HepG2 (cell line): ENCODE results near the gene SLC22A15. TPM values are rescaled to one million over a fixed set of nuclear protein-coding genes. Genes with fewer than 3 reads are reported as not detected.

Experiments used
- ATAC-seq: fragments of 200-7000 bp; cut with Tn5 transposase; 3 replicates; pipeline ENCODE4 v1.9.1; 2020; ENCODE audit warnings: mild to moderate bottlenecking, moderate library complexity
- BruUV-seq: library from RNA; stranded (reverse); fragments of 400-500 nt; replicated peaks from 2 replicates; lab custom pipeline; 2021; lab: Mats Ljungman, UMichigan
- CTCF ChIA-PET: fragments of 300-600 bp; formaldehyde crosslinking; extraction: SDS; loops from one replicate; lab custom pipeline; 2021; ENCODE audit warnings: low total read pairs, inconsistent platforms, low intra/inter-chr PET ratio; lab: Yijun Ruan, JAX
- POLR2A ChIA-PET: fragments of 350-600 bp; sonication (Branson Sonifier 250); formaldehyde crosslinking; loops from one replicate; lab custom pipeline; 2020; ENCODE audit warnings: antibody characterized with exemption, inconsistent platforms; lab: Yijun Ruan, JAX
- DNase-seq: peaks from one replicate; pipeline ENCODE4 v3.0.0-alpha.2; 2015; ENCODE audit warnings: low spot score
- FAIRE-seq: peaks from 3 replicates; lab custom pipeline; 2011; peaks lifted over from hg19 to GRCh38; lab: Jason Lieb, UNC
- H2AFZ ChIP-seq: one replicate; pipeline ENCODE4 v1.6.1; 2011; ENCODE audit warnings: low read length, inconsistent platforms
- H3K27ac ChIP-seq: fragments of 300-600 bp; 3 replicates; pipeline ENCODE4 v1.8.0; 2011; ENCODE audit warnings: mixed run types, mild to moderate bottlenecking, mixed read lengths, low read length, inconsistent platforms; ENCODE audit not compliant: insufficient read depth; ENCODE audit errors: extremely low read length
- H3K27me3 ChIP-seq, 2 experiments: fragments of 200-600 bp in 1 of 2; 2 replicates in 1 of 2; 3 replicates in 1 of 2; pipeline versions ENCODE4 v1.6.0 to v1.8.0; 2011; ENCODE audit warnings: low read length in 2 of 2, mild to moderate bottlenecking in 2 of 2, moderate library complexity in 2 of 2, inconsistent platforms in 1 of 2; ENCODE audit not compliant: insufficient read depth in 2 of 2, control insufficient read depth in 1 of 2
- H3K36me3 ChIP-seq, 2 experiments: fragments of 200-600 bp in 1 of 2; replicated peaks in 1 of 2; 2 replicates in 1 of 2; 3 replicates in 1 of 2; pipeline versions ENCODE4 v1.5.1 to v1.8.0; 2011; ENCODE audit warnings: low read length in 2 of 2, inconsistent platforms in 1 of 2; ENCODE audit not compliant: insufficient read depth in 2 of 2, control insufficient read depth in 1 of 2
- H3K4me1 ChIP-seq: 2 replicates; pipeline ENCODE4 v1.5.1; 2012; ENCODE audit warnings: low read length, inconsistent platforms; ENCODE audit not compliant: insufficient read depth
- H3K4me2 ChIP-seq: 2 replicates; pipeline ENCODE4 v1.6.0; 2011; ENCODE audit warnings: low read depth, low read length, inconsistent platforms
- H3K4me3 ChIP-seq, 3 experiments: fragments of 200-600 bp in 1 of 3; sonication (generic), shearing (Covaris generic) in 1 of 3; replicated peaks in 1 of 3; 2 replicates each; pipeline ENCODE4 v1.5.1; 2011 to 2016; ENCODE audit warnings: low read length in 3 of 3, inconsistent platforms in 2 of 3, low read depth in 2 of 3, mild to moderate bottlenecking in 2 of 3, control low read depth in 1 of 3, mixed read lengths in 1 of 3; ENCODE audit not compliant: insufficient read depth in 1 of 3
- H3K79me2 ChIP-seq: one replicate; pipeline ENCODE4 v1.6.1; 2011; ENCODE audit warnings: low read length, inconsistent platforms; ENCODE audit not compliant: insufficient read depth
- H3K9ac ChIP-seq: 2 replicates; pipeline ENCODE4 v1.6.0; 2011; ENCODE audit warnings: mild to moderate bottlenecking, low read depth, low read length, inconsistent platforms; ENCODE audit not compliant: insufficient read depth
- H3K9me3 ChIP-seq: 2 replicates; pipeline ENCODE4 v1.5.1; 2012; ENCODE audit warnings: mild to moderate bottlenecking, low read length
- H4K20me1 ChIP-seq: 2 replicates; pipeline ENCODE4 v1.6.0; 2011; ENCODE audit warnings: inconsistent platforms, mild to moderate bottlenecking, low read length, moderate library complexity; ENCODE audit not compliant: insufficient read depth
- ARID3A ChIP-seq: IDR thresholded peaks from 2 replicates; pipeline ENCODE4 v1.6.1; 2012; ENCODE audit warnings: low read depth, low read length, improper control_type of control experiment
- ARNT2 ChIP-seq: sonication (generic); formaldehyde crosslinking; IDR thresholded peaks from 2 replicates; pipeline ENCODE4 v1.8.0; 2022; ENCODE audit warnings: mild to moderate bottlenecking, low read depth, missing genetic modification reagents, moderate library complexity
- ELF3 ChIP-seq: IDR thresholded peaks from 2 replicates; pipeline ENCODE4 v1.6.1; 2016; ENCODE audit warnings: missing genetic modification reagents, missing compliant biosample characterization
- ELF4 ChIP-seq: sonication (generic); formaldehyde crosslinking; IDR thresholded peaks from 2 replicates; pipeline ENCODE4 v1.5.0; 2020; ENCODE audit warnings: missing genetic modification reagents, mild to moderate bottlenecking, moderate library complexity, borderline replicate concordance
- EP300 ChIP-seq, 3 experiments: sonication (generic) in 1 of 3; formaldehyde crosslinking in 1 of 3; IDR thresholded peaks; 2 replicates each; pipeline versions ENCODE4 v1.5.1 to v1.6.1; 2011 to 2020; ENCODE audit warnings: low read depth in 2 of 3, low read length in 2 of 3, borderline replicate concordance in 1 of 3, improper control_type of control experiment in 1 of 3, mild to moderate bottlenecking in 1 of 3, missing genetic modification reagents in 1 of 3, moderate library complexity in 1 of 3
- FOXA1 ChIP-seq, 2 experiments: fragments of 450-650 bp in 1 of 2; sonication (generic) in 1 of 2; formaldehyde crosslinking in 1 of 2; IDR thresholded peaks; 2 replicates each; pipeline versions ENCODE4 v1.4.0 to v1.6.1; 2016 to 2020; ENCODE audit warnings: missing genetic modification reagents in 1 of 2
- FOXP1 ChIP-seq, 2 experiments: fragments of 450-650 bp in 1 of 2; IDR thresholded peaks; 2 replicates each; pipeline ENCODE4 v1.6.1; 2017 to 2018; ENCODE audit warnings: antibody characterized with exemption in 1 of 2
- FOXP4 ChIP-seq: sonication (generic); formaldehyde crosslinking; IDR thresholded peaks from 2 replicates; pipeline ENCODE4 v1.4.0; 2020; ENCODE audit warnings: missing genetic modification reagents
- HDAC6 ChIP-seq: fragments of 200-600 bp; sonication (generic); IDR thresholded peaks from 2 replicates; pipeline ENCODE4 v1.7.0; 2017; ENCODE audit warnings: mild to moderate bottlenecking, antibody characterized with exemption, low read length, low read depth
- HMGXB4 ChIP-seq, 2 experiments: sonication (generic) in 1 of 2; formaldehyde crosslinking in 1 of 2; IDR thresholded peaks; 2 replicates each; pipeline versions ENCODE4 v1.4.0 to v1.6.1; 2018 to 2020; ENCODE audit warnings: missing genetic modification reagents in 2 of 2, borderline replicate concordance in 1 of 2, low read depth in 1 of 2, mild to moderate bottlenecking in 1 of 2, missing biosample characterization in 1 of 2
- NR3C1 ChIP-seq: sonication (generic); formaldehyde crosslinking; IDR thresholded peaks from 2 replicates; pipeline ENCODE4 v1.4.0; 2020; ENCODE audit warnings: missing genetic modification reagents
- PPARG ChIP-seq: conservative IDR thresholded peaks from 2 replicates; pipeline ENCODE4 v1.6.1; 2016; ENCODE audit warnings: missing biosample characterization, missing genetic modification reagents
- SOX13 ChIP-seq, 3 experiments: fragments of 450-650 bp in 1 of 3; sonication (generic) in 1 of 3; formaldehyde crosslinking in 1 of 3; IDR thresholded peaks in 2 of 3; conservative IDR thresholded peaks in 1 of 3; 2 replicates each; pipeline versions ENCODE4 v1.5.0 to v1.6.1; 2016 to 2020; ENCODE audit warnings: antibody characterized with exemption in 1 of 3, mild to moderate bottlenecking in 1 of 3, missing compliant biosample characterization in 1 of 3, missing genetic modification reagents in 1 of 3, moderate library complexity in 1 of 3
- SOX5 ChIP-seq: IDR thresholded peaks from 2 replicates; pipeline ENCODE4 v1.6.1; 2016; ENCODE audit warnings: borderline replicate concordance
- TBX3 ChIP-seq: fragments of 450-650 bp; IDR thresholded peaks from 2 replicates; pipeline ENCODE4 v1.6.1; 2017; ENCODE audit warnings: antibody characterized with exemption, mild to moderate bottlenecking, inconsistent platforms, borderline replicate concordance
- ZNF121 ChIP-seq: sonication (generic); formaldehyde crosslinking; IDR thresholded peaks from 2 replicates; pipeline ENCODE4 v1.5.0; 2020; ENCODE audit warnings: mild to moderate bottlenecking, missing genetic modification reagents
- ZNF713 ChIP-seq: sonication (generic); formaldehyde crosslinking; IDR thresholded peaks from 2 replicates; pipeline ENCODE4 v1.4.0; 2020; ENCODE audit warnings: mild to moderate bottlenecking, missing genetic modification reagents
- ZSCAN22 ChIP-seq: sonication (generic); formaldehyde crosslinking; IDR thresholded peaks from 2 replicates; pipeline ENCODE4 v1.4.0; 2020; ENCODE audit warnings: mild to moderate bottlenecking, missing genetic modification reagents
- WGBS: methylation state at CpG from one replicate; pipeline ENCODE4 v1.1.6; 2017; ENCODE audit warnings: low lambda C conversion rate; 5-methylcytosine and 5-hydroxymethylcytosine counted together
- in situ Hi-C: cut with HindIII; loops from 2 replicates; pipeline ENCODE4 v1.10.0; 2017; ENCODE audit warnings: low pct_unique_long_range_greater_than_20kb; ENCODE audit not compliant: extremely low pct_ligation_motif_present
- intact Hi-C: fragments of 100-400 bp; cut with micrococcal nuclease; formaldehyde crosslinking; loops from one replicate; pipeline ENCODE4 v1.10.0; 2022; ENCODE audit not compliant: unreplicated experiment
- polyA plus RNA-seq, 8 experiments: library from polyadenylated mRNA; depleted of rRNA in 3 of 8; stranded (reverse) in 7 of 8; unstranded in 1 of 8; fragments of >200 nt; fragmentation: Illumina TruSeq in 4 of 8; extraction: Trizol in 4 of 8; gene quantifications; 2 replicates each; pipeline versions ENCODE4 v1.2.1 to v1.2.3, GENCODE V29; 2011 to 2016; ENCODE audit warnings: low read depth in 4 of 8, missing spikeins in 1 of 8, mixed read lengths in 1 of 8; ENCODE audit not compliant: insufficient read depth in 1 of 8
- total RNA-seq, 5 experiments: library from RNA; depleted of rRNA; stranded (reverse); fragments of >200 nt; fragmentation: Illumina TruSeq; extraction: Trizol; gene quantifications; 2 replicates each; pipeline ENCODE4 v1.2.3, GENCODE V29; 2016; ENCODE audit warnings: low read depth in 1 of 5

Gene SLC22A15
- total and polyA plus RNA-seq, 2 of the 13 experiments (the other 11 are each of a cell fraction or from before 2014, with no cell fraction given): 0.24 to 1.7 TPM

GRCh38 chr1:116105996-116106395 is 129.7 kb downstream of the SLC22A15 start:
- Histone ChIP-seq H3K79me2 (no peaks in the 10 kb centered on the region), H4K20me1 (no peaks in the 10 kb centered on the region), H3K27ac (no peak overlapping the region), H2AFZ (no peak overlapping the region), H3K4me2 (0 out of 2 replicates have a peak overlapping the region, but pooled peaks have one; percentile 25), H3K9me3 (no peaks in the 10 kb centered on the region), H3K4me3 (no peak overlapping the region), H3K27me3 (no peaks in the 10 kb centered on the region), H3K9ac (no peak overlapping the region), H3K4me1 (peaks cover 64% of the 10 kb centered on the region), H3K36me3 (no peaks in the 10 kb centered on the region)
- intact Hi-C loops (no loop called here), in situ Hi-C loops (no loop called here)
- ATAC-seq (peak; percentile 24; the same call in 1 of the 3 replicates), DNase-seq (peak; percentile 61), FAIRE-seq (no peak)
- WGBS: 1% methylated on average over 2 of the region's 2 CpGs
- ChIA-PET POLR2A (no interaction called here), CTCF (no interaction called here)
- BruUV-seq: no TSS peak
- TF ChIP-seq FOXA1 (IDR thresholded peaks at IDR 0.05): no peak
- peak; percentile 50 for TF ChIP-seq FOXA1 (CRISPR knock-in tag; IDR thresholded peaks at IDR 0.05)
- TF ChIP-seq NR3C1 (CRISPR knock-in tag): no peak
- no peak for TF ChIP-seq ZNF713
- no peak for TF ChIP-seq HDAC6
- 0 out of 2 replicates have a peak, but pooled peaks have one; percentile 19 for TF ChIP-seq PPARG
- TF ChIP-seq FOXP4 (CRISPR knock-in tag): 0 out of 2 replicates have a peak, but pooled peaks have one; percentile 16
- TF ChIP-seq ARID3A: peak; percentile 76
- no peak for TF ChIP-seq HMGXB4 (CRISPR knock-in tag; IDR thresholded peaks at IDR 0.05; ENCODE audit: borderline replicate concordance in 1 of 2, low read depth in 1 of 2)
- TF ChIP-seq SOX5 (CRISPR knock-in tag): peak; percentile 95
- no peak for TF ChIP-seq ZSCAN22 (CRISPR knock-in tag)
- peak; percentile 62; the same call in 1 of the 2 replicates for TF ChIP-seq SOX13 (IDR thresholded peaks at IDR 0.05)
- peak in 1 of 2 experiments; percentile 93; a peak in 2 of 4 replicates for TF ChIP-seq SOX13 (CRISPR knock-in tag; conservative IDR thresholded peaks at IDR 0.05 in 1 of 2, IDR thresholded peaks at IDR 0.05 in 1 of 2)
- TF ChIP-seq TBX3: peak; percentile 51; the same call in 1 of the 2 replicates
- peak; percentile 81 for TF ChIP-seq ELF3 (CRISPR knock-in tag)
- TF ChIP-seq EP300 (IDR thresholded peaks at IDR 0.05; ENCODE audit: low read depth in 2 of 2, low read length in 2 of 2): peak in 1 of 2 experiments; percentile 31; a peak in 1 of 4 replicates
- no peak for TF ChIP-seq EP300 (CRISPR knock-in tag; IDR thresholded peaks at IDR 0.05; ENCODE audit: borderline replicate concordance)
- TF ChIP-seq ELF4 (CRISPR knock-in tag): no peak
- no peak for TF ChIP-seq ZNF121 (CRISPR knock-in tag)
- no peak for TF ChIP-seq ARNT2 (CRISPR knock-in tag)
- no peak for TF ChIP-seq FOXP1 (IDR thresholded peaks at IDR 0.05)
- peak; percentile 79 for TF ChIP-seq FOXP1 (CRISPR knock-in tag; IDR thresholded peaks at IDR 0.05)
